Spleen (tissue), 11 donors: ENCODE measurements around the gene LRAT. TPM values are rescaled to one million over a fixed set of nuclear protein-coding genes. Genes with fewer than 3 reads are reported as not detected.

Source experiments
- DNase-seq: peaks from one replicate; pipeline ENCODE4 v3.0.0-alpha.2; 2020
- H3K27ac ChIP-seq, 8 donors: fragments of 200-600 bp; sonication (generic) in 7 of 8; 1 replicate in 4 of 8; 2 replicates in 4 of 8; pipeline versions ENCODE4 v1.5.0 to v1.8.0; 2016 to 2021; ENCODE audit warnings: inconsistent platforms in 4 of 8, mild to moderate bottlenecking in 4 of 8, moderate library complexity in 1 of 8
- H3K27me3 ChIP-seq, 7 donors: fragments of 200-600 bp; sonication (generic) in 6 of 7; replicated peaks in 1 of 7; 1 replicate in 4 of 7; 2 replicates in 3 of 7; pipeline versions ENCODE4 v1.5.0 to v1.8.0; 2016 to 2021; ENCODE audit warnings: inconsistent platforms in 3 of 7, mild to moderate bottlenecking in 1 of 7
- H3K36me3 ChIP-seq, 6 donors: fragments of 200-600 bp; sonication (generic) in 5 of 6; 1 replicate in 4 of 6; 2 replicates in 2 of 6; pipeline versions ENCODE4 v1.5.0 to v1.8.0; 2016 to 2021; ENCODE audit warnings: inconsistent platforms in 2 of 6
- H3K4me1 ChIP-seq, 6 donors: fragments of 200-600 bp; sonication (generic) in 5 of 6; 1 replicate in 3 of 6; 2 replicates in 3 of 6; pipeline versions ENCODE4 v1.5.0 to v1.8.0; 2016 to 2021; ENCODE audit warnings: inconsistent platforms in 3 of 6
- H3K4me3 ChIP-seq, 8 donors: fragments of 200-600 bp; sonication (generic) in 7 of 8; 1 replicate in 4 of 8; 2 replicates in 4 of 8; pipeline versions ENCODE4 v1.5.0 to v1.8.0; 2016 to 2021; ENCODE audit warnings: inconsistent platforms in 4 of 8, mild to moderate bottlenecking in 4 of 8, moderate library complexity in 2 of 8
- H3K9me3 ChIP-seq, 8 donors: fragments of 200-600 bp; sonication (generic) in 7 of 8; 1 replicate in 4 of 8; 2 replicates in 4 of 8; pipeline versions ENCODE4 v1.5.0 to v1.8.0; 2016 to 2021; ENCODE audit warnings: inconsistent platforms in 4 of 8
- CTCF ChIP-seq, 11 experiments: fragments of 200-600 bp in 7 of 11; fragments of 450-650 bp in 4 of 11; sonication (generic) in 4 of 11; IDR thresholded peaks in 8 of 11; conservative IDR thresholded peaks in 3 of 11; 1 replicate in 7 of 11; 2 replicates in 4 of 11; pipeline versions ENCODE4 v1.4.0 to v1.8.0; 2016 to 2021; ENCODE audit warnings: antibody characterized with exemption in 11 of 11, inconsistent platforms in 4 of 11, mild to moderate bottlenecking in 1 of 11
- POLR2A ChIP-seq, 3 donors: fragments of 450-650 bp; IDR thresholded peaks; one replicate each; pipeline ENCODE4 v1.5.1; 2017; ENCODE audit warnings: antibody characterized with exemption in 3 of 3, mild to moderate bottlenecking in 1 of 3
- POLR2AphosphoS5 ChIP-seq, 3 donors: sonication (generic); formaldehyde crosslinking; IDR thresholded peaks; one replicate each; pipeline ENCODE4 v1.5.1; 2017; ENCODE audit warnings: antibody characterized with exemption in 3 of 3
- WGBS, 5 donors: extraction: QIAGEN DNeasy Blood & Tissue Kit in 3 of 5; methylation state at CpG; one replicate each; pipeline versions ENCODE4 v1.1.5 to v1.1.7; 2013 to 2018; 5-methylcytosine and 5-hydroxymethylcytosine counted together
- intact Hi-C: fragments of 100-400 bp; cut with DNase I; formaldehyde crosslinking; loops from one replicate; pipeline ENCODE4 v1.15.0; 2023; ENCODE audit warnings: low total_unique reads
- polyA plus RNA-seq, 3 donors: library from polyadenylated mRNA; stranded (reverse); fragments of 200-250 nt; gene quantifications; one replicate each; pipeline ENCODE4 v1.2.1, GENCODE V29; 2013
- total RNA-seq, 7 donors: library from RNA; depleted of rRNA in 3 of 7; stranded (reverse); fragments of >200 nt in 3 of 7; fragmentation: NEBNext Ultra II Directional in 4 of 7; extraction: Animal tissue kit (Norgen Biotek cat#: 25700) in 4 of 7; gene quantifications; one replicate each; pipeline versions ENCODE4 v1.1.0 to v1.2.1, GENCODE V29; 2016 to 2021
- donor health status: healthy with polysubstance abuse.
- donor health status: DM: no; HTN: no; CAD: no; lungs with moderate emphysema.
- donor health status: DM: no; HTN: no; CAD: no.
- donor health status: Bipolar disorder and iron deficiency.
- donor health status: healthy.
- donor health status: DM: no; HTN: no; CAD: no.
- donor health status: DM: yes; HTN: yes; CAD: no.

The LRAT gene
- total and polyA plus RNA-seq, 10 donors = 0.02 to 0.03 TPM; not detected in 8

GRCh38 chr4:154714339-154715040, 29.3 kb upstream of the LRAT start:
- intact Hi-C loops = no loop called here
- H3K4me1 ChIP-seq = no peaks in the 10 kb centered on the region
- TF ChIP-seq POLR2A (IDR thresholded peaks at IDR 0.05) (no peak), CTCF (IDR thresholded peaks at IDR 0.05 in 8 of 11, conservative IDR thresholded peaks at IDR 0.05 in 3 of 11) (no peak), POLR2AphosphoS5 (IDR thresholded peaks at IDR 0.05) (no peak)
- 58 to 77% (median 65%) methylated on average over 4 of the region's 4 CpGs for WGBS, 5 donors
- no peaks in the 10 kb centered on the region for H3K27me3 ChIP-seq
- H3K9me3 ChIP-seq = no peaks in the 10 kb centered on the region
- no peaks in the 10 kb centered on the region for H3K36me3 ChIP-seq
- no peak overlapping the region for H3K27ac ChIP-seq
- no peak for DNase-seq
- no peak overlapping the region for H3K4me3 ChIP-seq

- intact Hi-C loops = no loop called here
- H3K9me3 ChIP-seq = no peaks in the 10 kb centered on the region
- TF ChIP-seq CTCF (IDR thresholded peaks at IDR 0.05 in 8 of 11, conservative IDR thresholded peaks at IDR 0.05 in 3 of 11) (no peak), POLR2A (IDR thresholded peaks at IDR 0.05) (no peak), POLR2AphosphoS5 (IDR thresholded peaks at IDR 0.05) (no peak)
Observed at GRCh38 chr4:154719087-154719486, 24.7 kb upstream of the LRAT start.

GRCh38 chr4:154720123-154720522, 23.7 kb upstream of the LRAT start:
- H3K27me3 ChIP-seq = no peaks in the 10 kb centered on the region
- DNase-seq = no peak
- no peaks in the 10 kb centered on the region for H3K4me1 ChIP-seq
- no peak overlapping the region for H3K27ac ChIP-seq
- no peaks in the 10 kb centered on the region for H3K9me3 ChIP-seq
- no peak overlapping the region for H3K4me3 ChIP-seq
- WGBS, 5 donors = 56 to 74% (median 67%) methylated on average over 2 of the region's 2 CpGs
- H3K36me3 ChIP-seq = no peaks in the 10 kb centered on the region
- no peak for TF ChIP-seq POLR2A (IDR thresholded peaks at IDR 0.05)
- no peak for TF ChIP-seq POLR2AphosphoS5 (IDR thresholded peaks at IDR 0.05)
- TF ChIP-seq CTCF (IDR thresholded peaks at IDR 0.05 in 8 of 11, conservative IDR thresholded peaks at IDR 0.05 in 3 of 11) = no peak
- intact Hi-C loops = no loop called here

More at GRCh38 chr4:154719087-154719486, 24.7 kb upstream of the LRAT start:
- Histone ChIP-seq H3K36me3 (no peaks in the 10 kb centered on the region), H3K27me3 (no peaks in the 10 kb centered on the region), H3K4me1 (no peaks in the 10 kb centered on the region), H3K27ac (no peak overlapping the region), H3K4me3 (no peak overlapping the region)
- 78 to 89% (median 83%) methylated on average over 4 of the region's 4 CpGs for WGBS, 5 donors
- DNase-seq = no peak

GRCh38 chr4:154720618-154721267, 23.1 kb upstream of the LRAT start:
- Histone ChIP-seq H3K36me3 (no peaks in the 10 kb centered on the region), H3K27ac (no peak overlapping the region), H3K4me1 (no peaks in the 10 kb centered on the region), H3K9me3 (no peaks in the 10 kb centered on the region), H3K27me3 (no peaks in the 10 kb centered on the region), H3K4me3 (no peak overlapping the region)
- 70 to 79% (median 76%) methylated on average over 3 of the region's 3 CpGs for WGBS, 5 donors
- no peak for DNase-seq
- intact Hi-C loops = no loop called here
- TF ChIP-seq CTCF (IDR thresholded peaks at IDR 0.05 in 8 of 11, conservative IDR thresholded peaks at IDR 0.05 in 3 of 11) = no peak
- no peak for TF ChIP-seq POLR2AphosphoS5 (IDR thresholded peaks at IDR 0.05)
- TF ChIP-seq POLR2A (IDR thresholded peaks at IDR 0.05) = no peak
